Measurements from ENCODE around the gene TMEM87B.

GRCh38 chr2:112153179-112153490 is 98.1 kb downstream of the TMEM87B start:
- TF ChIP-seq CTCF (IDR thresholded peaks at IDR 0.05) = no peak
- TF ChIP-seq EP300 (IDR thresholded peaks at IDR 0.05) = no peak
